ENCODE data around the gene ESYT3. TPM values are rescaled to one million over a fixed set of nuclear protein-coding genes. Genes with fewer than 3 reads are reported as not detected.

Gene ESYT3
- total RNA-seq, 6 experiments from 2014 or later: 0.05 to 0.09 TPM; not detected in 4

DNA sequence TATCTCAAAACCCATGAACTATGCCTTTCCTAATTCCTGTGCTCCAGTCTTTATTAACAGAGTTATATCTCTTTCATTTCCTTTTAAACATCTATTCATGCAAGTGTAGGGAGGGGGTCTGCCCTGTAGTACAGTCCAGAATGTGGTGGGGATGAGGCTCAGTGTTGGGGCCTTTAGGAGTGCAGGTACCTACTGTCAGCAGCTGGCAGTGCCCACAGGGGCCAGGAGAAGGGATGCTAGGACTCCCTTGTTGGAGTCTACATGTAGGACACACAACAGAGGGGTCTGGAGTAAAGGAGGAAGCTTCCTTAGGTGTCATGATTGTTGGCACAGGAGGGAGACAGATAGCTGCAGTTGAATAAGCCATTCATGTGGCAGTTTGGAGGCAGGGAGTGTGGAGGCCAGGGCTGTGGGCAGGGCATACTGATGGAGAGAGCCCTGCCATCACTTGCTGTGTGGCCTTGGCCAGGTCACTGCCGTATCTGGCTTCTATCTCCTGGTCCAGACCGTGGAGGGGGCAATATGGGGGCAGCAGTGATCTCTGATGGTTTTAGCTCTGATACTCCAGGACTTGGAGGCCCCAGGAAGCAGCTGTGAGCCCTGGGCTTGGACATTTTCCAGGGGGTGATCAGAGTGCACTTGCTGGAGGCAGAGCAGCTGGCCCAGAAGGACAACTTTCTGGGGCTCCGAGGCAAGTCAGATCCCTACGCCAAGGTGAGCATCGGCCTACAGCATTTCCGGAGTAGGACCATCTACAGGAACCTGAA lies 29.5 kb downstream of the ESYT3 start:
- H3K9me3 Mint-ChIP-seq: no peaks in the 10 kb centered on the region
- no peak for TF ChIP-seq CTCF (IDR thresholded peaks at IDR 0.05)
- H3K27ac Mint-ChIP-seq: no peak overlapping the region
- no peak overlapping the region for H3K4me3 Mint-ChIP-seq
- H3K27me3 Mint-ChIP-seq (ENCODE audit: insufficient read depth): peaks cover 15% of the 10 kb centered on the region
- no peak for DNase-seq
- no peaks in the 10 kb centered on the region for H3K36me3 Mint-ChIP-seq (ENCODE audit: low read depth)
- H3K4me1 Mint-ChIP-seq (ENCODE audit: low read depth): peaks cover 6% of the 10 kb centered on the region

- no peak for DNase-seq
- no peaks in the 10 kb centered on the region for H3K9me3 Mint-ChIP-seq
- TF ChIP-seq CTCF (IDR thresholded peaks at IDR 0.05): no peak
Measured at GRCh38 chr3:138464491-138464860, 30.1 kb downstream of the ESYT3 start.

DNA sequence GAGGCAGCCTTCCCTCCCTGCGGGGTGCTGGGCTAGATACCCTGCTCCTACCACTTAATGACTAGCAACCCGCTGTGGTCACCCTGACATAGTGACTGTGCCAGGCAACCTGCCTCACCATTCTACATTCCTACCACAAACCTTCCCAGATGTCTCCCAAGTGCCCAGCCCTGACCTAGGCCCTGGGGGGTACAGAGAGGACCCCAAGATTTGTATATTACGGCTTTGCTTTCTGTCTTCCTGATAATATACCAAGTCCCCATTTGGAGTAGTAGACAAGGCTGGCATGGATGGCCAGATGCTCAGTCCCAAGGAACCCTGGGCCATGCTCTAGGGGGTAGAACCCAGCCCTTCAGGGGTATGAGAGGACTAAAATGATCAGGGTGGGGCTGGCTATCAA lies 31.0 kb downstream of the ESYT3 start:
- no peaks in the 10 kb centered on the region for H3K36me3 Mint-ChIP-seq (ENCODE audit: low read depth)

More at GRCh38 chr3:138464491-138464860, 30.1 kb downstream of the ESYT3 start:
- Mint-ChIP-seq H3K27me3 (ENCODE audit: insufficient read depth) (peaks cover 18% of the 10 kb centered on the region), H3K4me1 (ENCODE audit: low read depth) (peaks cover 12% of the 10 kb centered on the region), H3K4me3 (no peak overlapping the region), H3K36me3 (ENCODE audit: low read depth) (no peaks in the 10 kb centered on the region), H3K27ac (no peak overlapping the region)

GRCh38 chr3:138465925-138466324 lies 31.5 kb downstream of the ESYT3 start:
- no peak overlapping the region for H3K27ac Mint-ChIP-seq
- H3K36me3 Mint-ChIP-seq (ENCODE audit: low read depth): no peaks in the 10 kb centered on the region
- no peak for TF ChIP-seq CTCF (IDR thresholded peaks at IDR 0.05)
- H3K4me3 Mint-ChIP-seq: no peak overlapping the region
- DNase-seq: no peak
- peaks cover 18% of the 10 kb centered on the region for H3K27me3 Mint-ChIP-seq (ENCODE audit: insufficient read depth)
- peaks cover 16% of the 10 kb centered on the region for H3K4me1 Mint-ChIP-seq (ENCODE audit: low read depth)
- no peaks in the 10 kb centered on the region for H3K9me3 Mint-ChIP-seq

More for the DNA sequence above, 31.0 kb downstream of the ESYT3 start:
- Mint-ChIP-seq H3K27ac (no peak overlapping the region), H3K4me1 (ENCODE audit: low read depth) (peaks cover 16% of the 10 kb centered on the region), H3K27me3 (ENCODE audit: insufficient read depth) (peaks cover 18% of the 10 kb centered on the region), H3K9me3 (no peaks in the 10 kb centered on the region), H3K4me3 (no peak overlapping the region)
- TF ChIP-seq CTCF (IDR thresholded peaks at IDR 0.05): no peak
- DNase-seq: no peak

DNA sequence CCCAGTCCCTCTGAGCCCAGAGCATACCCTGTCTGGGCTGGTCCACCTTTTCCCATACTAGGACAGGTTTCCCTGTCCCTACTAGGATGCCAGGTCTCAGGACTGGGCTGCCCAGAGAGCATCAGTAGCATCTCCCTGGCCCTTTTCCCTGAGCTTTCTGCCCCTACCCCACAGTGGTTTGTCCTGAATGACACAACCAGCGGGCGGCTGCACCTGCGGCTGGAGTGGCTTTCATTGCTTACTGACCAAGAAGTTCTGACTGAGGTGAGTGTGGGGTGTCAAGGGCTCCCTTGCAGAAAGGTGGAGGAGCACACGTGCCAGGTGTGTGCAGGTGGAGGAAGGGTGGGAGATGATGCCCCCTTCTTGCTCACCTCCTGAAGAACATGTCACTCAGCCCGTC lies 33.5 kb downstream of the ESYT3 start:
- peaks cover 15% of the 10 kb centered on the region for H3K27me3 Mint-ChIP-seq (ENCODE audit: insufficient read depth)
- TF ChIP-seq CTCF (IDR thresholded peaks at IDR 0.05): no peak
- H3K9me3 Mint-ChIP-seq: no peaks in the 10 kb centered on the region
- H3K4me1 Mint-ChIP-seq (ENCODE audit: low read depth): peaks cover 24% of the 10 kb centered on the region
- H3K4me3 Mint-ChIP-seq: no peak overlapping the region
- DNase-seq: no peak
- no peak overlapping the region for H3K27ac Mint-ChIP-seq
- no peaks in the 10 kb centered on the region for H3K36me3 Mint-ChIP-seq (ENCODE audit: low read depth)

Data from HFFc6 (cell line).